Stimulated activated CD8-positive, alpha-beta memory T cell treated with anti-CD3 and anti-CD28 coated beads, Interleukin-4, amount 100 ng/mL, for 4 hours (primary cell): ENCODE measurements around the gene PLD2.

Experiments used
- DNase-seq, 2 donors: peaks; one replicate each; pipeline ENCODE4 v3.0.0-alpha.2; 2020; ENCODE audit warnings: low read depth in 2 of 2, low spot score in 1 of 2

The PLD2 gene

DNA sequence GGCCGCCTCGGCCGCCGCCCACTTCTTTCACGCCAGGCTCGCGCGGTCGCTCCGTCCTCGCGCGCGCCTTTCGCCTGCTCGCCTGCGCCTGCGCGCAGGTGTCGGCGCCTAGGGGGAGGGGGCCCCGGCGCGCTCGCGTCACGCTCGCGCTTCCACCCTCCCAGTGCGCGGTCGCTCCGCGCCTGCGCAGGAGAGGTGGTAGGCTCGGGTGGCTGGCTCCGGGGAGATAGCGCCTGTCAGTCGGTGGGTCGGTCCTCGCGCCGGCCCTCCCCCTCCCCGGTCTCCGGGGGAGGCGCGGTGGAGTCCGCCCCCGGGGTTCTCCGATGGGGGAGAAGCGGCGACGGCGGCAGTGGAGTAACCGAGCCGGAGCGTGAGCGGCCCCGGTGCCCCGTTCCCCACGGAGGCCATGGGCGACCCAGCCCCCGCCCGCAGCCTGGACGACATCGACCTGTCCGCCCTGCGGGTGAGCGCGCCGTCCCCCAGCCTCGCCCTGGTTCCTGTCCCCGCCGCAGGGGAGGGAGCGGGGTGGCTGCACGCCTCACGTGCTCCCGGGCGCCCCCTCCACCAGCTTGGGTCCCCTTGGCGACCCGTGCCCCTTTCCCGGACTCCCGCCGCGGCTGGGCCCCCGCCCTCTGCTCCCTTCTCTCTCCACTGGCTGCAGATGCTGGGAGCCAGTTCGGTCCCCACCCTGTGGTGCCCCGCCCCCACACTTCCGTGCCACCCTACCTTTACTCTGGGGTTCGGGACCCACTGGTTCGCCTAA is 26.4 kb downstream of the PLD2 start, which contains the start of gene MINK1:
Gene MINK1, plus strand, starts transcription at position 163 of the 763 bp plus-strand sequence. Its CDS starts 244 bp downstream, at position 407.
- peak; percentile 65 to 82 for DNase-seq

DNA sequence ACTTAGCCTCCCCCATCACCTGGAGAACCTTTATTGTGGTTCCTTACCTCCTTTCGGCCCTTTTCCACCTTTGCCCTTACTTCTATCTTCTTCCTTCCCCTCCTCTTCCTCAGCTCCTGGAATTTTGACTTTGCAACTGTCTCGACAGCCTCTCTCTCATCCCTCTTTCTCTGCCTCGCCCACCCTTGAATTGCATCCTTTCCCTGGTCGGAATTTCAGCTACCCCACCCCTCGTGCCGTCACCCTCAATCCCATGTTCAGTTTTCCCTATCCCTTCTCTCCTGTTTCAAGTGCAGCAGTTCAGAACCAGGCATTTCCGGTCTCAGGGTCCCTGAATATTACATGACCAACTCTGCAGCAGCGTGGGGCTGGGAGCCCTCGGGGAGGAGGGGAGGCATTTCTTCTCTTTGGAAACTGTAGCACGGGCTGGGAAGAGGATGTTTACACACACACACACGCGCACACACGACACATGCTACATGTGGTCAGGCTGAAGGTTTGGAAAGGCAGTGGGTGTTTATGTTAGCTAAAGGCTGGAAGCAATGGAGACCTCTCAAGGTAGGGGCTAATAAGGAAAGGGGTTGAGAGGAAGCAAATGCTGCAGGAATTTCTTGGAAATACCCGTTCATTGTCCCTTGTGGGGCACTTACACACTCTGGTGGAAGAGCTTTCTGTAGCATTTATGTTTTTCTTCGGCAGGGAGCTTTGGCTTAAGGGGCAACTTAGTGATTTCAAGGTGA is 27.2 kb downstream of the PLD2 start:
- no peak for DNase-seq

DNA sequence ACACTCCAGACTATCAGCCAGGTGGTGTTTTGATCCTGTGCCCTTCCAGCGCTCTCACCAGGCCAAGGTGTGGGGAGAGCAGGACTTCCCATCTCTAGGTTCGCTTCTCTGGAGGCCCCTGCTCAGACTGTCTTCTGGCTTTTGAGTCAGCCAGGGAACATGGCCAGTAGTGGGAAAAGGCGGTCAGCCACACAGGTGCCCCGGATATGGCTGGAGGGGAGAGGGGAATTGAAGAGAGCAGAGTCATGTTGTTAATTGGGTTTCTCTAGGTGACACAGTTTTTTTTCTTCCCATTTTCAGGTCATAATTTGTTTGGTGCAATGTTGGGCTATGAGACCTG is 27.7 kb downstream of the PLD2 start:
- no peak for DNase-seq

DNA sequence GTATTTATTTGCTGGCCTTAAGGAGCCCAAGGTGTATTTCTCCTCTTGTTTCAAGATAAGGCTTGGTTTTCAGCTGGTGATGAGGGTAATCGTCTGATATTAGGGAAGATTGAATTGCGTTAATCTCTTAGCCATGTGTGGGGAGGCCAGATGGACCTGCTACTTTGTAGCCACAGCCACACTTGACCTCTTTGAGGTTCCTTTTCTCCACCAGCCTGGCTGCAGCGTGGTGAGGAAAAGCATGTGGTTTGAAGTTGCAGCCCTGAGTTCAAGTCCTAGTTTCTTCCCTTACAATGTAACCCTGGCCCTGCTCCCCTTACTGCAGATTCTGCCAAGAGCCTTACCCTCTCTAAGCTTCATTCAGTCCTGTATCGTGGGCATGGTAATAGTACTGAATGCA is 29.3 kb downstream of the PLD2 start:
- DNase-seq = no peak

DNA sequence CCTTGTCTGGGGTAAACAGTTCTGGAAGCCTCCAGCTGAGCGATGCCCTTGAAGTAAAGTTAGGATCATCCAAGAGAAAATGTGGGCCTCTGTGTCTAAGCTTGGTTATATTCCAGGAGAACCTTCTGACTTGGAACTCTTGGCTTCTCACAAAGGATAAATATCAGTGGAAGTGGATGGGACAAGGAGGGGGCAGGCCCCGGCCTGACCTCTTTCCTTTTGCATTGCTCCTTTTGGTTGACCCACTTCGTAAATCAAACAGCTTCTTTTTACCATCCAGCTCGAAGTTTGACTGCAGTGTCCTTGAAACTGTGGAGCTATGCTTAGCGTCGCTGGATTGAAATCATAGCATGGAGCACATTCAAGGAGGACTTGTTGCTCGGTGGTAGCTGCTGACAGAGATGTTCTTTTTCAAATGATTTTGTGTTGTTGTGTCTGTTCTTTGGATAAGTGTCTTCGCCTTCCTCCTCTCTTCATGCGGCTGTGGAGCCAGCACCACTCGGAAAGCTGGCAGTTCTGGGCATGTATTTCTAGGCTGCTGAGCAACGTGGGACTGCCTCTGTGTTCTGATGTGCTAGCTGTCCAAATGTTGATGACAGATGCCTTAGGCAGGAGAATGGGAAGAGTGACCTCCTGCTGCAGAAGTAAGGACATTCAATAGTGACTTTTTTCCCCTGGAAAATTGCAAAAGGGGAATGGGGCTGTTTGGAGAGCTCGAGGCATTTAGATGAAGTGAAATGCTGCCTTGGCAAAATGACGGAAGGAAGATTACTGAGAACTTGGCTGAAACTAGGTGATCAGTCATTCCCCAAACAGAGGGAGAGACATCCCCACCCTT is 30.7 kb downstream of the PLD2 start:
- DNase-seq = no peak

DNA sequence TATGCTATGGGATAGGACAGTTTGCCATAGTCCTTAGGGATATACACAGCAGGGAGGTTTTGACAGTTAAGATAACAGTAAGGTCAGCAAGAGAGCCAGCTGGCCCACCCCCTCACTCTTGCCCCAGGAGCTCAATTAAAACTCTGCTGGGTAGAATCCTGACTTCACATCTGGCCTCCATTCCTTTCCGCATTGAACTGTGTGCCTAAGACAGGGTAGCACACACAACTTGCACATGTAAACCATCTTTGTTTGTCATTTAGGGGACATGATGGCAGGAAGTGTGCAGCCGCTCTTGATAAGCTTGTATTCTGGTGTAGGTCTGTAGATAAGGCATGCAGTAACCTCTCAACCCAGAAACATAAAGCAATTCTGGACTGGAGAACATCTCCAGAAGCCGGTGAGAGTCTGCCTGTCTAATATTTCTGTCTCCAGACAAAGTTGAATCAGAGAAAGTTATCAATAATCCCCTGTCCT is 31.4 kb downstream of the PLD2 start:
- DNase-seq = no peak

DNA sequence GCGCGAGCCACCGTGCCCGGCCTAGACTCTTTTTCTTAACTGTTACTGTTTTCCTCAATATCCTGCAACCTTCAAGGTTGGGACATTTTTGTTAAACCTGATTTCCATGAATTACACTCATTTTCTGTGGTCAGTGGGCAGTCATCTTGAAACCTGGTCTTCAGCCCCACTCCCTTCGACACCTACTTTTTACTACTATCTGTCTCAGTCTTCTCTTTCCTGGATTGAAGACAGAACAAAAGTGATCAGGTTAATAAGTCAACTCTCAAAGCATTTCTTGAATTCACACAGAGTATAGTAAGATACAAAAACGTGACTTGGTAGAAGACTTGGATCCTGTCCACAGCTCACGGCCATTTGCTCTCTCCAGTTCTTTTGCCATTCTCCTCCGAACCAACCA is 32.3 kb downstream of the PLD2 start:
- no peak for DNase-seq

DNA sequence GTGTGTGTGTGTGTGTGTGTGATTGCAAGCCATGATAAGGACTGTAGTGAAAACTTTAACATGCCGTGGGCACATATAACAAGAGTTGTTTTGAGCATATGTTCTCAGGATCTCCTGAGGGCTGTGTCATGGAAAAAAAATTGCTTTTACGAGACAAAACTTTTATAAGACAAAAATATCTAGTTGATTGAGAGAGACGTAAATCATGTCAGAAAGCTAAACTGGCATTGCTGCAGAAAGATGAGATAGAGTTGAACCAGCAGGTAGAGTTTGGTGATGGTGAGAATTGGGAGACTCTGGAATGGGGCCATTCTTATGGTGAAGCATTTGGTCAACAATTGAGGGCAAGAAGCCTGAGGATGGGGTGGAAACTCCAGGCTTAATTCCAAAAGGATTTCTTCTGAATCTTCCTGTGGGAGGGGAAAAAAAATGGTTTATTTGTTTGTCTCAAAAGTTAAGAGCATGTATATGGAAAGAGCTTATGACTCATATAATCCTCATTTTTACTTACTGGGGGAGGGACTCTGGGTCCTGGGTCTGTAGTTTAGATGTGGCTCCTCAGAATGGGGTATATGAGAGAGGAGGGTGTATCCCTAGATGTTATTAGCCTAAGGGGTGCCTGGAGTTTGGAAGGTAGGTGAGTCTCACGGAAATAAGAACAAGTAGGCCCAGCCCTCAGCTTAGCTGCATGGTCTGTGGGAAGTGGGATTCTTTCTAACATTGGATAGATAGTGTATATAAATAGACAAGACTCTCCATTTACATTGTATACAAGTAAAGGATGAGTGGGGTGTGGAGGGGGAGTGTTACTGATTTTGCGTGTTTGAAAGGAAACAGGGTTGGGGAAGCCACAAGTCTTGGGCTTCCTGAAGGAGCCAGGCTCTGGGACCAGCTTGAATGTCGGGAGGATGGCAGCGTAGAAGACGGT is 33.3 kb downstream of the PLD2 start:
- no peak for DNase-seq

DNA sequence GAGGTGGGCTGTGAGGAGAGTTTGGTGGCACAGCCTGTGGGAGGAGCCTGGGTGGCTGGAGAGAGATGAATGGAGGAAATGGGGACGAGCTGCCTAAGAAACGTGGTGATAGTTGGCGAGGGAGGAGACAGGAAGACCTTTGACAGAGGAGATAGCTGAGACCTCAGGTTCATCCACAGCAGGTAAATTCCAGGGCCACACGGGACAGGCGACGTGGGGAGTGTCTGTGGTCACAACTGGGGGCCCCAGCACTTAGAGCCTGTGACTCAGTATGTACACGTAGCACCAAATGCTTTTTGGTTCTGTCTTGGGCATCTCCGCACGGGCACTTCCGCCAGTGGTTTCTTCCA is 33.9 kb downstream of the PLD2 start:
- no peak for DNase-seq

DNA sequence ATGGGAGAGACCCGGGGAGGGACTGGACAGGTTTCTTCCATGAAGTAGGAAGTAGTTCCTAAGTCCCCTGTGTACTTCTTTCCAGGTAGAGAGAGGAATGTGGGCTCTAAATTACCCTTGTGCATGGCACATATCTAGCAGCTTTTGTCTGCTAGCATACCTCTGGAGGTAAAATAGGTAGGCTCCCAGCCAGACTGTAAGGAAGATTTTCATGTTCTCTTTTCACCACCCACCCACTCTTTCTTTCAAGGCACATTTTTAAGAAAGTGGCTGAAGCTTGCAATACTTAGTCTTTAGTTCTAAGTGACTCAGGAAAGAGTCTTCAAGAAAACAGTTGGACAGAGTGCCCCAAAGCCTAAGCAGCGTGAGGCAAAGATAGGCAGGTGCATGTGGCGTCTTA is 35.4 kb downstream of the PLD2 start:
- no peak for DNase-seq

DNA sequence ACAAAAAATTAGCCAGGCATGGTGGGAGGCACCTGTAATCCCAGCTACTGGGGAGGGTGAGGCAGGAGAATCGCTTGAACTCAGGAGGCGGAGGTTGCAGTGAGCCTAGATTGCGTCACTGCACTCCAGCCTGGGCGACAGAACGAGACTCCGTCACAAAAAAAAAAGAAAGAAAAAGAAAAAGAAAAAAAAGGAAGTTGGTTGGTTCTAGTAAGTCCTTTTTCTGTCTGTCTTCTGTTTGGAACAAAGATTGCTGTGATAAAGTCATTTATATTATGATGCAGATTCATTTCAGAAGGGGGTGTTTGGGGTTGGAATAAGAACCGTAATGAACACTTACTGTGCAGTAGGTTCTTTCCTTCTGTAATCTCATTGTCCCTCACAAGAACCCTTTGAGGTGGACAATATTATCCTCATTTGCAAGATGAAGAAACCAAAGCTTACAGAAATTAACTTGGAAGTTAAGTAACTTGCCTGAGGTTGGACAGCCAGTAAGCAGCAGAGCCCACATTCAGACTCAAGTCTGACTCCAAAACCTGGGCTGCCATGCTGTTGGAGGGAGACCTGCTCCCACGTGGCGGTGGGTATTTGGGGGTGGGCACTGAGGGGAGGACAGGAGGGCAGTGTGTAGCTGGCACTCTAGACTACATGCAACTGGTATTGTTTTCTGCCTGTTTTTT is 36.5 kb downstream of the PLD2 start:
- no peak for DNase-seq

DNA sequence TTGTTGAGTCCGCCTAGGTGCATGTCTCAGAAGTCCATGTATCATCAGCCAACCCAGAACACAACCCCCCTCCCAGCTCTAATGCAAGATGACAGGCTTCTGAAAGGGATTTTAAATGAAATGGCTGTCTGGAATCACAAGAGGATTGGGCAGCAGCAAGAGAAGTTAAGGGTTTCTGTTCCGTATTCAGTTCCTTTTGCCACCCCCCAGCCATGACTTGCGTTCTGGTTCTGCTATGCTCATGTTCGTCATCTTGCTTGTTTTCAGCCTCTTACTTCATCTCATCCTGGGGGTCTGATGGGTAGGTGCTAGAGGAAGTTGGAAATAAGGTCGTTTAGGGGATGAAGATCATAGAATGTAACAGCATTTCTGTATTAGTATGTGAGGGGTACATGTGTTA is 38.2 kb downstream of the PLD2 start:
- DNase-seq = no peak

DNA sequence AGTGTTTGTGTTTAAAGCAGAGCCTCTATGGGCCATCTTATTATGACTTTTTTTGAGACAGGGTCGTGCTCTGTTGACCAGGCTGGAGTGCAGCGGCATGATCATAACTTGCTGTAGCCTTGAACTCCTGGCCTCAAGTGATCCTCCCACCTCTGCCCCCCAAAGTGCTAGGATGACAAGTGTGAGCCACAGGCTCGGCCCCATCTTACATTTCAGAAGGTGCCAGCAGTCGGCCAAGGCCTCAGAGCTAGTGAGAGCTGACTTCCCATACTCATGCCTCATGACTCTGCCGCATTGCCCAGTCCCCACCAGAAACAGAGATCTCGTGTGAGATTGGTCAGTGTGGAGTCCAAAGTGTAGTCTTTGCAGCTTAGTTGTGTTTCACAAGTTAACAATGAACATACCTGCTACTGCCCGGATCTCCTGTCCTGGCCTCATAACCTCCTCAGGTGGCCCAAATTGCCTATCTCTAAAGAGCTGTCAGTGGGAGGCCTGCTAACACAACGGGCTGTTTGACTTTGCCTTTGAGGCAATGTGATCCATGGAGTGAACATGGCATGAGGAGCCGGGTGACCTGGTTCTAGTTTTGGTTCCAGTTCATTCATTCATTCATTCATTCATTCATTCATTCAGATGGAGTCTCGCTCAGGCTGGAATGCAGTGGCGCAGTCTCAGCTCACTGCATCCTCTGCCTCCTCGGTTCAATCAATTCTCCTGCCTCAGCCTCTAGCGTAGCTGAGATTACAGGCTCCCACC is 39.9 kb downstream of the PLD2 start:
- DNase-seq = no peak

DNA sequence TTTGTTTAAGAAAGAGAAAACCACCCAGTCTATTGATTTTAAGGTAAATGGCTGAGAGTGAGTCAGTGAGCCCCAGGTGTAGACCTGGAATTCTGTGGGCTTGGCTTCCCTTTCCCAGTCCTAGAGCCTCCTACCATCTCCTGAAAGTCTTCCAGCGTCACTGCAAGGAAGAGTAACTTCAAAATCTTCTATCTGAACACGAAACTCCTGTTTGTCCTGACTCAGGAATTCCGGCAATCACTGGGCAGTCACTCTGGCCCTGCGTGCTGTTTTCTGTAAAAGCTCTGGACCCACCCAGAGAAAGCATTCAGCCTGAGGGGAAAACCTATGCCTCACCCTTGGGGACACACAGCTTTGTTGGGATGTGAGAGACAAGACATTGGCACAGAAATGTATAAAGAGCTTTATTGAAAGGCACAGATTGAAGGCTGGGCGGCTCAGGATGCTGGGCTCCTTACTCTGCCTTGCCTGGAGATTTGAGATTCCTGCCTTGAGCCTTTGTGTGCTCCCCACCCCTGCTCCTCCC is 42.1 kb downstream of the PLD2 start:
- DNase-seq = no peak

DNA sequence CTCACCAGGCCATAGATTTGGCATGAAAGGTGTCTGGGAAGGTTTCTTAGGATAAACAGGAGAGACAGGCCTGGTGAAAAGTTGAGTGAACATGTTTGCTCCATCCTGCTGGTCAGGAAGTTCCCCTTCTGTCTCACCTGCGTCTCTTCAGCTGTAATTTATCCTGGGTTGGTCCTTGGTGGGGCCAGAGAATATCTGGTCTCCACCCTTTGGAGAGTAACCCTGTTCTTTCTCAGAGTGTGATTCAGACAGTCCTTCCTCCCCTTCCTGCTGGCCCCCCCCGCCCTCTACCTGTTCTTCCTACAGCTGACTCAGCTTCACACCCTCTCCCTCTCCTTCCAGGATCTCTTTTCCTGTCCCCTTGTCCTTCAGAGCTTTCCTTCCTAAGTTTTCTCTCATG is 43.3 kb downstream of the PLD2 start:
- no peak for DNase-seq

DNA sequence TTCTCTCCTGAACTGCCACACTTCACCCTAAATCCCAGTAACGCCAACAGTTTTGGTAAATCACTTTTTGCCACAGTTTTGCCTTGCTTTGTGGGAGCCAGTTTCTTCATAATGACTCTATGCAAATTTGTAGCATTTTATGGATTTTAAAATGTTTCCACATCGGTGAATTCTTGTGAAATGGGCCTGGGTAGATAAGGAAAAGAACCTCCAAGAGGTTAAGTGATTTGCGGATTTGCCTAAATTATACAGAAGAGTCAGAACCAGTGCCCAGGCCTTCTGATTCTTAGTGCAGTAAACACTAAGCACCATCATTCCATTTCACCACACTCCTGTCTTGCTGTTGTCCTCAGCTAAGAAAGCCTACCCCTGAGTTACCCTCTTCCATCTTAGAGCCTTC is 44.1 kb downstream of the PLD2 start:
- DNase-seq = no peak

DNA sequence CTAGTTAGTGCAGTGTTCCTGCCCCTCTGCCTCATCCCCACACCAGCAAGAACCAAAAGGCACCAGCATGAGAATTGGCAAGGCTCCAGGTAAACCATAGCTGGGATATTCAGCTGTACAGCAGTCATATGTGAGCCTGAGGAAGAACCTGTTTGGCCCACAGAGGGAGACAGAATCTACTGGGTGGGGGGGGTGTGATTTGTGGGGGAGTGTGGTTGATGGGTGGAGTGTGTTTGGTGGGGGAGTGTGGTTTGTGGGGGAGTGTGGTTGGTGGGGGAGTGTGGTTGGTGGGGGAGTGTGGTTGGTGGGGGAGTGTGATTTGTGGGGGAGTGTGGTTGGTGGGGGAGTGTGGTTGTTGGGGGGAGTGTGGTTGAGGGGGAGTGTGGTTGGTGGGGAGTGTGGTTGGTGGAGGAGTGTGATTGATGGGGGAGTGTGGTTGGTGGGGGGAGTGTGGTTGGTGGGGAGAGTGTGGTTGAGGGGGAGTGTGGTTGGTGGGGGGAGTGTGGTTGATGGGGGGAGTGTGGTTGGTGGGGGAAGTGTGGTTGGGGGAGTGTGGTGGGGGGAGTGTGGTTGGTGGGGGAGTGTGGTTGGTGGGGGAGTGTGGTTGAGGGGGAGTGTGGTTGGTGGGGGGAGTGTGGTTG is 45.7 kb downstream of the PLD2 start:
- DNase-seq = no peak

DNA sequence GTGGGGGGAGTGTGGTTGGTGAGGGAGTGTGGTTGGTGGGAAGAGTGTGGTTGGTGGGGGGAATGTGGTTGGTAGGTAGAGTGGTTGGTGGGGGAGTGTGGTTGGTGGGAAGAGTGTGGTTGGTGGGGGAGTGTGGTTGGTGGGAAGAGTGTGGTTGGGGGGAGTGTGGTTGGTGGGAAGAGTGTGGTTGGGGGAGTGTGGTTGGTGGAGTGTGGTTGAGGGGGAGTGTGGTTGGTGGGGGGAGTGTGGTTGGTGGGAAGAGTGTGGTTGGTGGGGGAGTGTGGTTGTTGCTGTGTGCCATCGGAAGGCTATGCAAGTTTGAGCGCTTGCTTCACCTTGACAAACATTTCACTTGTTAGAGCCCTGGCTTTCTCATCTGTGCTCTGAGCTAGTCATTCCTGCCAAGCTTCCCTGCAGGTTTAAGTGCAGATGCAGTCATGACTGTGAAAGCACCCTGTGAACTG is 46.3 kb downstream of the PLD2 start:
- no peak for DNase-seq
